ENCODE measurements around the gene CYP24A1.

The CYP24A1 gene

DNA sequence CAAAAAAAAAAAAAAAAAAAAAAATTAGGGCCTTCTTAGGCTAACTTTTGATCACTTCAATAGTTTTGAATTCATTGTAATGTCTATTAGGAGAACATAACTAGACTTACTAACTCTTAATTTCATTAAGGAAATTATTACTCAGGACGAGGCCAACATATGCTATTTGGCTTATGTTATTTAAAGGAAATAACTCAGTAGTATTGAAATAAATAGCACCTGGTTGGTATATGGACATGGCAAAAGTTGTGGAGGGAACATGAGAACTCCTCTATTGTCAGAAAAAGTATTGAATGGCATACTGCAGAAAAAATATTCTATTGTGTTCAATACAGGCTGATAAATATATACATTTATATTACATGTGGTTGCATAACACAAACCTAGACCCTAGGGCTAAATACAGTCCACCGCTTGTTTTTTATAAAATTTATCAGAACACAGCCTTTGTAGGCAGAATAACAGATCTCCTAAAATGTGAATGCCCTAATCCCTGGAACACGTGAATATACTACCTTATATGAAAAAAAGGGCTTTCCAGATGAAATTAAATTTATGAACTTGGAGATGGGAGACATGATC lies 18.0 kb downstream of the CYP24A1 start:
- FAIRE-seq: no peak

DNA sequence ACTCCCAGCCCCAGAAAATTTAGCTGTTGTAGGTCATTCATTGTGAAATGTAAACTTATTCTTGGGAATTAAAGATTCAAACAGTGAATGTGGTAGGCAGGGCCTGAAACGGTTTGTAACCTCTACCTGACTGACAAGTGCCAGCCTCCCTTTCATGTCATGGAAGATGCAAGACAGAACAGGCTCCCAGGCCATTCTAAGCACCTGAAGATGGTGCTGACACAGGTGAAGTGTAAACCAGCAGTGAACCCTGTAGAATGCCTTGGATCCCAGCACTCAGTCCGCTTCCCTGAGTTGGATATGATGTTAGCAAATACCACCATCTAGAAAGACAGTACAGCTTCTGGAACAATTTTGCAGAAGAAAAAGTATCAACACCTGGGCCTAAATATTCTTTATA lies 19.3 kb downstream of the CYP24A1 start:
- no peak for FAIRE-seq

DNA sequence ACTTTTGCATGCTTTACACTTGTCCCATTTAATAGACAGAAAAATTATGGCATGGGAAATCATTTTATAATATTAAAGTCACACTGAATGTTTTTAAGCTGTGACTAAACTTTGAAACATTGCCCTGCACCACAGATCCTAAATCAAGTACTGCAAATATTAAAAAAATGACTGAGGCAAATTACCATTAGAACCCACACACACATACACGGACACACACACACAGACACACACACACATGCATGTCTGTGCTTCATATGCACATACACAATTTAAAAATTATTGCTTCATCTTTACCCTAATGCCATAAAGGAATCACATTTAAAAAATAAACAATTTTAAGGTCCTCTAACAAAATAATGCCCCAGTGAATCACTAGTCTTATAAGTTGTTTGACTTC lies 19.9 kb downstream of the CYP24A1 start:
- FAIRE-seq: no peak

DNA sequence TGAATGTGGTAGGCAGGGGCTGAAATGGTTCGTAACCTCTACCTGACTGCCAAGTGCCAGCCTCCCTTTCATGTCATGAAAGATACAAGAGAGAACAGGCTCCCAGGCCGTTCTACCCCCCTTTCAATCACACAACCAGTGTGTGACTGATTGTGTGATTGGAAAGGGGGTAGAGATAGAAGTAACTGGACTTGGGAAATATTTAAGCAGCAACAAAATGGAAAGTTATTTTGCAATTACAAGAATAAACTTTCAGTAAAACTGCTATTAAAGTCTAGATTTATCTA lies 20.8 kb downstream of the CYP24A1 start:
- no peak for FAIRE-seq

DNA sequence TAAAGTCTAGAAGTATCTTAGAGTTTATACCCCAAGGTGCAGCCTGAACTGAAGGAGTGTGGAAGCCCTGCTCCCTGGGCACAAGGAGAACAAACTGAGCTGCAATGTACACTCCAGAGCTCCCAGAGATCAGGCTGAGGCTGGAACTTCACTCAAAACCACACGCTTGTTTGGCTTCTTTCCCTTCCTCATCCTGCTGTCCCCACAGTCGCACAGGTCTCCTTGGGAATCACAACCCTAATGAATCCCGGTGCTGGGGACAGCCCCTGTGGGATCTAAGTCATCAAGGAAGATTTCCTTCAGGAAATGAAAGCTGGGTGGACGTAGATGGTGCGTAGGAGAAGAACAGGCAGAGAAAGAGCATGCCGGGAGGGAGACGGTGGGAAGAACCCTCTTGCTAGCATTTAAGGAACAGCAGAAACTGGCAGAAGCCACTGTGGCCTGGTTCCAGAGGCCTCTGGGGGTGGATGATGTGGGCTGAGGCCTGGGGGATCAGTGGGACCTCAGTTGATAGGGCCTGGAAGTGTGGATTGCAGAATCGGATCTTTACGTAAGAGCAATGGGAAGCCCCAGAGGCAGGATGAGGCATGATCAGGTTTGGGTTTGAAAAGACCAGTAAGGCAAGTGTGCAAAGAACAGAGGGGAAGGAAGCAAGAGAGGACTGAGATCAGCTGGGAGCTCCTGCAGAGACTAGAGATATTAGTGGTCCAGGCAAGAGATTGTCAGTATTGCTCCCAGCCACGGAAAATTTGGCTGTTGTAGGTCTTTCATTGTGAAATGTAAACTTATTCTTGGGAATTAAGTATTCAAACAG lies 21.4 kb downstream of the CYP24A1 start:
- no peak for FAIRE-seq

DNA sequence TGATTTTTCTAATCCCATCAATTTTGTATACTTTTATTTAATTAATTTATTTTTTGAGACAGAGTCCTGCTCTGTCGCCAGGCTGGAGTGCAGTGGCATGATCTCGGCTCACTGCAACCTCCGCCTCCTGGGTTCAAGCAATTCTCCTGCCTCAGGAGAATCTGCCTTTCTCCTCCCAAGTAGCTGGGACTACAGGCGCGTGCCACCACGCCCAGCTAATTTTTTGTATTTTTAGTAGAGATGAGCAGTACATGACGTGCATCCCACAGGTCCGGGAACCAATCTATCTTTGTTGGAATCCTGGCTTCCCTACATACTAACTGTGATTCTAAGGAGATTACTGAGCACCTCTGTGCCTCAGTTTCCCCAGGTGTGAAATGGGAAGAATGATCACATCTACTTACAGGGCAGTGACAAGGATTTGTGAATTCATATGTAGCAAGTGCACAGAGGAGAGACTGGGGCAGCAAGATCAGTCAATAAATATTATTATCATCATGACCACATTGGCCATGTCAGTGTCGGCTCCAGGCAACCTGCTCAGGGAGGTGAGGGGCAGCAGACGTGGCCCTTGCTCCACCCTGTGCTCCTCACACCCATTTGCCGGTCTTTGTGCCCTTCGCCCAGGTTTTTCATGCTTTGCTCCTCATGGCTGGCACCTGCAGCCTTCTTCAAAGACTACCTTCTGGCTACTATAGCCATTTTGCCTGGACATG lies 22.1 kb downstream of the CYP24A1 start:
- no peak for FAIRE-seq

DNA sequence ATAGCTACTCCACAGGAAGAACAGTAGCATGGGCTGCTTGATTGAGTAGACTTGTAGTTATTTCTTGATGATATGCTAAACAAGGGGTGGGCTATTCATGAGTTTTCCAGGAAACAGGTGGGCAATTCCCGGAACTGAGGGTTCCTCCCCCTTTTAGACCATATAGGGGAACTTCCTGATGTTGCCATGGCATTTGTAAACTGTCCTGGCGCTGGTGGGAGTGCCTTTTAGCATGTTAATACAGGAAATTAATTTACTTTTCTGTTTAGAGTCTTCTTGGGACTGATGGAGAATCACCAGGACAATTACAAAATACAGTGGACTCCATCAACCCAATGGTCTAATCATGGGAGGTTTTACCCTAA lies 22.7 kb downstream of the CYP24A1 start:
- FAIRE-seq: no peak

DNA sequence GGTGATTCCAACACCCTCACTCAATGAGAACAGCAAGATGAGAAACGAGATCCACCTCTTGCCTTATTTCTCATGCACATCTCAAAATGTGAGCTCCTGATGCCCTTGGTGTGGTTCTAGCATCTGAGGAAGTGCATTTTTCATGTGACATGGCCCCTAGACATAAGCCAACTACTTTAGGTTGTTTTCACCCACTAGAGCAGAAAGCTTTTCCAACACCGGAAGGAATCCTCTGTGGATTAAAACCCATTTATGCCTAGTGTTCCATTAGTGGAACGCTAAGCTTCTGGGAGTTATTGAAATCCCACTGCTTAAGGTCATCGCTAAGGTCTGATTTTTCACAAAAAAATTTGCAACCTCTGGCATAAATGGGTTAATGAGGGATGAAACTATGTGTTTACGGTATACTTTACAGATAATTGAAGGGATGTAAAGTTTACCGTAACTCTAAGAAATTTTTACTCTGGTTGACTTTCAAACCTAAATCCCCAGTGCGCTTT lies 24.0 kb downstream of the CYP24A1 start:
- no peak for FAIRE-seq

DNA sequence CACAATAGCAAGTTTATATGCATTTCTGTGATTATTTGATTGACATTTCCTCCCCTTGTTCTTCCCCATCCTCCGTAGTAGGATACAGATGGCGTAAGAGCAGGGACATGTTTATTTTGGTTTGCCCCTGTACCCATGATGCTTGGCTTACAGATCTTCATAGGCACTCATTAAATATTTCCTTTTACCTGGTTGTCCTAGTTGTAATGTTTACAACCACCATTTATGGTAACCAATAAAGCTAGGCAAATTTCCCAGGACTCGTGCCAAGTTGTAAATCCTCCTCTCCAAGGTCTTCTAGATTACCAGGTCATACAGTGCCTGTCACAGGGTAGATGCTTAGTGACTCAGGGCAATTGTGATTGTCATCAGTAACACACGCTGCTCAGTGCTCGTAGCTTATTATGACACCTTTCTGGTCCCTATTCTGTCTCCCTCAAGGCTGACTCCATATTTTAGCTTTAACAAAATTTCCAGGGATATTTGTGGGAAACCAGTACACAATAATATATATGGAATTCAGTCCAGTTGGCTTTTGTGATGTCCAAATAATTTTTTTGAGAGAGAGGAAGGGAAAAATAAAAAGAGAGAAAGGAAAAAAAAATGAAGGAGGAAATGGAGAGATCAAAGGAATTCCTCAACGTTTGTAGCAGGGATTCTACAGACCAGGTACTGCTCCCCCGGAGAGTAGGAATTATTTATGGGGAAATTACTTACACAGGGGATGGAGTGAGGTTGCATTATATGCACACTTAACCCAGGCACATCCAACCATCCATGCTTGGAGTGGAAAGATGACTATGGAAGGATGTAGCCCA lies 24.6 kb downstream of the CYP24A1 start:
- no peak for FAIRE-seq

DNA sequence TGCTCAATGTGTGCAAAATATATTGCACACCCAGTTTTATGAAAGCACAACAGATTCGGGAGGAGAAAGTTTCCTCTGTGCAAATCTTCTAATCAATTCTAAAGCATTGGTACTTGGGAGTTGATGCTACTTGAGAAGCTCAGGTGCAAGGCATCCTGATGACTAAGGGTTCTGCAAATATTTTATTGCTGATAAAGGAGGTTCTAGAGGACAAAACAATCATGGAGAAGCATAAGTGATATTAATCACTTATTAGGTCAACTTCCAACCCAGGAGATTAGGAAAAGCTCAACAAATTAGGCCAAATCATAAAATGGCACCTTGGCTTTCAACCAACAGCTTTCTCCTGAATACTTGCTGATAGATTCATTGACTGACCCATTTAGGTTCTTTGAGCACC lies 27.1 kb downstream of the CYP24A1 start:
- no peak for FAIRE-seq

DNA sequence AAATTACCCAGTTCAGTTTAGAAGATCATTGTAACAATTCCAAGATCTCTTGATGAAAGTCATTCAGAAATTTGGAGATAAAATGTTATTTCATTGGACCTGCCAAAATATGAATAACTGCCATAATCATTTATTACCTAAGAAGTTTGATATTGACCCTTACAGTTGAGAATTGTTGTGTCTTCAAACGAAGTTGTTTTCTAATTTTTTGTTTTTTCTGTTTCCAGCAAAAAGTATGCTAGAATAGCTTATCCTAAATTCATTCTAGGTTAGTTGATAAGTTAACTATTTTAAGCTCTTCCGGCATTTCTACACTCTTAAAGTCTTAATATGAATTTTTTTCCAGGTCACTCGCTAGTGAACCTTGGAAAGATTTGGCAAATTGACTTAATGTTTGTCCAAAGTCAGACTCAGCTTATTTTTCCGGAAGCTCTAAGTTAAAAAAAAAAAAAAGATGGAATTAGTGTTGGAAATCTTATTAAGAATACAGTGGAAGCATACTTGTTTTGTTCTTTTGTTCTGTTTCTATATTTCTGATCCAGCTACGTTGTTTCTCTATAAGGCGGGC lies 28.9 kb downstream of the CYP24A1 start:
- FAIRE-seq: no peak

DNA sequence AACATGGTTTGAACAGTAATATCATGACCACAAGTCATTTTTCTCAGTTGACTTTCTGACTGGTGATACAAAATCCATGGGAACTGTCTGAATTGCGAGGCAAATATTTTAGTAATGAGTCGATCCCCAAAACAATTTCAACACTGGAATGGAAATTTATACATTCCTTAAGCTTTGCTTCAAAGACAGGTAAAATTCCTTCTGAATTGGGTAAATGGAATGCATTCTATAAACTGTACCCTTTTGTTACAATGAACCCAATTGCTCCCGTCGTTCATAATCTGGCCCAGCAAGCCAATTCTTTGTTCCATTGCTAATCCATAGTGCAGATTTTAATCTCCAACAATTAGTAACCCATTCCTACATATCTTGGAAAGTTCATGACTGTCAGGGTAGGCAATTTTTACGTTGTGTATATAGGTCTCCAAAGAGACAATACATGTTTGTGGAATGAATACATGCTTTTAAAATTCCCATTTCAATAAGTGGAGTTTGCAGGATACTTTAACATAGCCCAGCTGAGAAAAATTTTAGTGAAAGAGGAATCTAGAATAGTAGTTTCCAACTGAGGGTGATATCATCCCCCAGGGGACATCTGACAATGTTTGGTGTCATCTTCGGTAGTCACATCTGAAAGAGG lies 32.7 kb downstream of the CYP24A1 start:
- no peak for FAIRE-seq

DNA sequence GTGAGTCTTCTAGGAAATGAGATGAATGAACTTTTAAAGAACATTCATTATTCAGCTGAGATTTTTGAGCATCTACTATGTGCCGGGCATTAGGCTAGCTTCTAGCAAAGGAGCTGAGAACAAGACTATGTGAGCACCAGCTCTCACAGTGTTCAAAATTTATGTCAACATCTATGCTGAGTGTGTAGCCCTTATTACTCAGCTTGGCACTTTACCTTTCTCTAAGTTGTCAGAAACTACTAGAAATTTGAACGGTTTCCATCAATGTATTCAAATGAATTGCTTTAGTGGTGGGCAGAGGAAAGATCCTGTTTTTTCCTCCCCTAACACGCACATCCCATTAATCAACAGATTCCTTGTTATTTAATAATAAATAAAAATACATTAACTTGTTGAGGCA lies 33.3 kb downstream of the CYP24A1 start:
- no peak for FAIRE-seq

DNA sequence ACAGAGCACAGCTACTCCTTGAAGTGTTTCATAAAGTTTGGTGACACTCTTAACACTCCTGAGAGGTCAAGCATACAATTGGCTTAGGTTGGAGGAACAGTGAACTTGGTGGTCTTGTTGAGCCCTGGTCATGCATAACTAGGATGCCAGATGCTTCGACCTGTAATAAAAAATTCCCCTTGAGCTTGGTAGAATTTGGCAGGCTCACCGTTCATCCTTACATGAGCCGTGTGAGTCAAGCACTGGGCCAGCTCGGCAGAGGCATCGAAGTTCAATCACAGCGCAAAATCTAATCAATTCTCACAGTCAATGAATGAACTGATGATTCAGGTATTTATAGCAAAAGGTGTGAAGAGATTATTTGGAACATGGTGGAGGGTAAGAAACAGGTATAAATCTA lies 33.7 kb downstream of the CYP24A1 start:
- no peak for FAIRE-seq

DNA sequence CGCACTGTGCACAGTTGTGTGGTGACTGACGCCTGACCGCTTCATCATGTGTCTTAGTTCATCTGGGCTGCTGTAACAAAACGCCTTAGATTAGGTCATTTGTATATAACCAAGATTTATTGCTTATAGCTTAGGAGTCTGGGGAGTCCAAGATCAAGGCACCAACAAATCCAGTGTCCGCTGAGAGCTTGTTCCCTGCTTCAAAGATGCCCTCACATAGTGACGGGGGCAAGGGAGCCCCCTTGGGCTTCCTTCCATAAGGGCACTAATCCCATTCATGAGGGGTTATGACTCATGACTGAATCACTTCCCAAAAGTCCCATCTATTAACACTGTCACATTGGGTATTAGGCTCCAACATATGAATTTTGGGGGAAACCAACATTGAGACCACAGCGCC lies 34.6 kb downstream of the CYP24A1 start:
- FAIRE-seq: no peak

DNA sequence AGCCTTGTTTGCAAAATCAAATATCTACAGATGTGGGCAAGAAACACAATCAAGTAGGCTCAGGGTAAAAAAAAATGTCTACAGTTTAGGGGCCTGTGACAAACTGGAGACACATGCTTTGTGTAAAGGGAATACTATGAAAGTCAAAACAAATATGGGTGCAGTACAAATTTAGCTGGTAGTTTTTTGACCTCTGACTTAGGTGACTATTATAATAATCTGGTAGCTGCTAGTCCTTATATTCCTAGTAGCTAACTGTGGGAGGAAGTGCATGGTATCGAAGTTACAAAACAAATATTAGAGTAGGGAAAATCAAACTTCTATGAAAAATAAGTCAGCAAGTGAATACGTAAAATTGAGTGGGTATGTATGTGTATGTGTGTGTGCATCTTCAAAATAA lies 35.4 kb downstream of the CYP24A1 start:
- FAIRE-seq: no peak

DNA sequence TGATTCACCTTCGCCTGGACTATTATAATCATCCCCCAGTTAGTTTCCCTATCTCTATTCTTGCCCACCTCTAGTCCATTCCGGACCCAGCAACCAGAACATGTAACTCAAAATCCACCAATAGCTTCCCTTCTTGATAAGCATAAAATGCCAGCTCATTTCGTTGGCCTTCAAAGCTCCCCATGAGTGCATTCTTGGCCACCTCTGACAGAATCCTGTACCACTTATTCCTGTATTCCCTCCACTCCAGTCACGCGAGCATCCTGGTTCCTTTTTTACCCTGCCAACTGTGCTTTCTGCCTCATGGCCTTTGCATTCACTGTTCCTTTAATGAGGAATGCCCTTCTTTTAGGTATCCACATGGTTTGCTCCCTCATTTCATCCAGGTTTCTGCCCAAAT lies 36.7 kb downstream of the CYP24A1 start:
- FAIRE-seq: no peak

DNA sequence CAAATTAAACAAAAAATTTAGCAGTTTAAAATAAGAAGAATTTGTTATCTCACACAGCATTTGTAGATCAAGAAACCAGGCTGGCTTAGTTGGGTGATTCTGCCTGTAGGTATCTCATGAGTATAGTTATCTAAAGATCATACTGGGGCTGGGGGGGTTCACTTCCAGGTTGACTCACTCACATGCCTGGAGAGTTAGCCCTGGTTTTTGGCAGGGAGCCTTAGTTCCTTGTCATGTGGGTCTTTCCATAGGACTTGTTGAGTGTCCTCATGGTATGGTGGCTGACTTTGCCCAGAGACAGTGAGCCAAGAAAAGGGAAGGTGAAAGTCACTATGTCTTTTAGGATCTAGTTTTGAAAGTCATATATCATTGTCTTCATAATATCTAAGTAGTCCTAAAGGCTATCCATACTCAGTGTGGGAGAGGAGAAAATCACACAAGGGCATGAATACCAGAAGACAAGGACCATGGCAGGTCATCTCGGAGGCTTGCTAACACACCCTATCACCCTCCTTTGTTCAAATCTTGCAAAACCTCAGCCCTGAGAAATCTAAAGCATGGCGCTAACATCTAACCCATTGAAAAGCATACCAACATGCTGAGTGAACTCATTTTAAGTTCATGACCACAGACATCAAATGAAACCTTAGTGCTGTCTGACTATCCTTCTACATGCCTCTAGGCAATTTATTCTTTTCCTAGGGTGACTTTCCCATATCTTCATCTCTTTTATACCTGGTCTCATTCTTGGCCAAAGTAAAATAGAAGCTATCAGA lies 39.2 kb downstream of the CYP24A1 start:
- FAIRE-seq: no peak

DNA sequence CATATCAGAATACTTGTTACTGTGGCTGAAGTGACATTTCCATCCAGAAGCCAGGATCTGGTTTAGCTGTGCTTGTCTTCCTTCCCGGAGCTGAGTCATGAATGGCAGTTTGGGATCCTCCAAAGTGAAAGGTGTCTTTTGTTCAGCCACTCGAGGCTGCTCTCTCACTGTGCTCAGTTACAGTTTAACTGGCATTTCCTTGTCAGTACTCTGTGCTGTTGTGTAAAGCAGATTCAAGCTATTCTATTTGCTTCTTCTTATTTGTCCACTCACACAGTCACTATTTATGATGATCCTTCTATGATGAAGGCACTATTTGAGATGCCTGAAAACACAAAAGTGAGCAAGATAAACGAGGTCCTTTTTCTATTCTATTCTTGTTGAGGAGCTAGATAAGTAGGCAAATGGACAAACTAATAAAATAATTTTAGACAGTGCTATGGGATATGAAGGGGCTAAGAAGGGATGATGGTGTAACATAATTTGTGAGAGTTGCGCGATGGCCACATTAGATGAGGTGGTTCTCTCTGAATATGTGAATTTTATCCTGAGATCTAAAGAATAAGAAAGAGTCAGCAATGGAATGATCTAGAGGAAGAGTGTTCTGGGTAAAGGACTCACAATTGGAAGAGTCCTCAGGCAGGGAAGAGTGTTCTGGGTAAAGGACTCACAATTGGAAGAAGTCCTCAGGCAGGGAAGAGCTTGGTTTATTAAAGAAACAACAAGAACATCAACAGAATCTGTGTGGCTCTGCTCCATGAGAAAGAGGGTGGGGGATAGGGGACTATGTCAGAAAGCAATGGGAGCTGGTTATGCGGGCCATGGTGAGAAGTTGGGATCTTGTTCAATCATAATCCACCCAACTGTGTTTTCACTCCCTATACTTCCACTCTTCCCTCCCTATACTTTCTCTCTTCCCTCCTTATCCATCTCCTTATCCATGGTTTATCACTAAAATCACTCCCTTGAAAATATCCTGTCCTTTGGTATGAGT lies 40.1 kb downstream of the CYP24A1 start:
- no peak for FAIRE-seq

Measured in endometrium (tissue), 2 donors.